Neural progenitor cell (in vitro differentiated cells): Measurements from ENCODE around the gene ZNF282.
"Not testable (repeated sequence)": the region's sequence is repeated elsewhere in the genome, so short reads cannot be mapped to it uniquely, and the experiment has no call there.

Source experiments
- CTCF ChIP-seq: fragments of 200-600 bp; sonication (generic); IDR thresholded peaks from 2 replicates; pipeline ENCODE4 v1.5.1; 2017; ENCODE audit warnings: antibody characterized with exemption, mild to moderate bottlenecking
- EZH2 ChIP-seq: fragments of 200-600 bp; sonication (generic); IDR thresholded peaks from 2 replicates; pipeline ENCODE4 v1.6.1; 2017; ENCODE audit warnings: antibody characterized with exemption, mild to moderate bottlenecking, moderate library complexity

- not testable (repeated sequence) for TF ChIP-seq CTCF, EZH2
Measured at GRCh38 chr7:149251518-149251917, 56.2 kb downstream of the ZNF282 start.
